Heart right ventricle (tissue), 16 donors: ENCODE data around the gene PDE1A. TPM values are rescaled to one million over a fixed set of nuclear protein-coding genes. Genes with fewer than 3 reads are reported as not detected.

Experiments
- ATAC-seq, 8 donors: fragments of 200-7000 bp; cut with Tn5 transposase; one replicate each; pipeline ENCODE4 v1.9.1; 2020; ENCODE audit warnings: mild to moderate bottlenecking in 8 of 8, moderate library complexity in 8 of 8, moderate number of reproducible peaks in 1 of 8
- DNase-seq, 2 donors: peaks; one replicate each; pipeline ENCODE4 v3.0.0-alpha.2; 2020
- H3K27ac ChIP-seq, 10 donors: fragments of 200-600 bp; sonication (generic) in 2 of 10; one replicate each; pipeline versions ENCODE4 v1.5.0 to v1.8.0; 2020 to 2022; ENCODE audit warnings: mild to moderate bottlenecking in 3 of 10
- H3K27me3 ChIP-seq, 7 donors: fragments of 200-600 bp; one replicate each; pipeline ENCODE4 v1.8.0; 2021 to 2022; ENCODE audit warnings: mild to moderate bottlenecking in 2 of 7
- H3K36me3 ChIP-seq, 9 donors: fragments of 200-600 bp; sonication (generic) in 1 of 9; one replicate each; pipeline versions ENCODE4 v1.5.0 to v1.8.0; 2020 to 2022; ENCODE audit warnings: mild to moderate bottlenecking in 2 of 9
- H3K4me1 ChIP-seq, 9 donors: fragments of 200-600 bp; sonication (generic) in 1 of 9; one replicate each; pipeline versions ENCODE4 v1.5.0 to v1.8.0; 2020 to 2022; ENCODE audit warnings: mild to moderate bottlenecking in 4 of 9
- H3K4me3 ChIP-seq, 10 donors: fragments of 200-600 bp; sonication (generic) in 2 of 10; one replicate each; pipeline versions ENCODE4 v1.5.0 to v1.8.0; 2020 to 2022; ENCODE audit warnings: mild to moderate bottlenecking in 7 of 10, moderate library complexity in 2 of 10
- H3K9me3 ChIP-seq, 11 donors: fragments of 200-600 bp in 10 of 11; sonication (generic) in 2 of 11; one replicate each; pipeline versions ENCODE4 v1.5.0 to v1.8.0; 2013 to 2022; ENCODE audit warnings: mild to moderate bottlenecking in 2 of 11, control low read depth in 1 of 11, moderate library complexity in 1 of 11
- CTCF ChIP-seq, 9 donors: fragments of 200-600 bp; sonication (generic) in 2 of 9; IDR thresholded peaks; one replicate each; pipeline versions ENCODE4 v1.5.0 to v1.8.0; 2021 to 2022; ENCODE audit warnings: antibody characterized with exemption in 9 of 9, mild to moderate bottlenecking in 5 of 9, moderate library complexity in 1 of 9
- WGBS, 2 donors: extraction: QIAGEN DNeasy Blood & Tissue Kit; methylation state at CpG; one replicate each; pipeline ENCODE4 v1.1.7; 2013; ENCODE audit warnings: inconsistent platforms in 1 of 2; 5-methylcytosine and 5-hydroxymethylcytosine counted together
- intact Hi-C, 10 donors: fragments of 100-400 bp; cut with DNase I; formaldehyde crosslinking; loops; one replicate each; pipeline versions ENCODE4 v1.11.1 to v1.14.2; 2022
- polyA plus RNA-seq, 2 donors: library from polyadenylated mRNA; stranded (reverse); fragments of 200-250 nt; gene quantifications; one replicate each; pipeline ENCODE4 v1.2.3, GENCODE V29; 2013
- total RNA-seq, 10 donors: library from RNA; stranded (reverse); fragmentation: NEBNext Ultra II Directional in 3 of 10; extraction: Animal tissue kit (Norgen Biotek cat#: 25700) in 3 of 10; gene quantifications; one replicate each; pipeline versions ENCODE4 v1.2.1 to v1.2.4, GENCODE V29; 2021 to 2023
- donor health status: Arrhythmogenic right ventricular cardiomyopathy.
- donor health status: ischemic (EF 13 %, LVEDD 7.1; RV severe dilation, severe dysfunction).
- donor health status: healthy with polysubstance abuse.
- donor health status: DM: no; HTN: yes; CAD: no.
- donor health status: DM: no; HTN: no; CAD: no.
- donor health status: ischemic (EF 25% LVEDD 6.9; RV normal size, moderate dysfunction).
- donor health status: ischemic (EF 25% LVEDD 5.7; RV mildly dilated, moderate dysfunction).
- donor health status: healthy.
- donor health status: DM: yes; HTN: yes; CAD: no.
- donor health status: Ischemic cardiomyopathy.
- donor health status: ischemic (EF 35%, LVEDD 5.7; RV mildly dilated, moderate dysfunction).
- donor health status: nonischemic (EF 11% LVEDD 7.7; RV severe dilation, severe dysfunction).
- donor health status: DM: yes; HTN: yes; CAD: no.
- donor health status: PGD.
- donor health status: ischemic (EF 29% LVEDD 5.4; RV normal size, mild dysfunction).
- donor health status: nonischemic (EF 23%, LVEDD 6.1; RV moderate dilation, normal function).

PDE1A gene
- total and polyA plus RNA-seq, 12 donors, result 3.6 to 66.7 (median 14.8) TPM

- no peak overlapping the region for H3K4me3 ChIP-seq
- DNase-seq (no peak), ATAC-seq (no peak)
- intact Hi-C loops, result no loop called here
- H3K27me3 ChIP-seq, result no peaks in the 10 kb centered on the region
- H3K4me1 ChIP-seq, result peaks cover 0 to 36% (median 10%) of the 10 kb centered on the region in 9 donors
- WGBS, 2 donors, result 64 to 67% methylated on average over 3 of the region's 3 CpGs
- no peaks in the 10 kb centered on the region for H3K36me3 ChIP-seq
- peaks cover 0 to 15% (median 0%) of the 10 kb centered on the region in 11 donors for H3K9me3 ChIP-seq
- no peak for TF ChIP-seq CTCF (IDR thresholded peaks at IDR 0.05)
- peak overlapping the region in 1 of 10 donors; percentile 0 for H3K27ac ChIP-seq
Measured at GRCh38 chr2:182365855-182366254, 61.0 kb downstream of the PDE1A start.

- DNase-seq (no peak), ATAC-seq (no peak)
- Histone ChIP-seq H3K36me3 (no peaks in the 10 kb centered on the region), H3K4me1 (peaks cover 0 to 28% (median 7%) of the 10 kb centered on the region in 9 donors), H3K27me3 (no peaks in the 10 kb centered on the region), H3K4me3 (no peak overlapping the region), H3K9me3 (peaks cover 0 to 11% (median 0%) of the 10 kb centered on the region in 11 donors), H3K27ac (peak overlapping the region in 2 of 10 donors; percentile 8 to 46)
- intact Hi-C loops, result no loop called here
- WGBS, 2 donors, result 78 to 79% methylated on average over 1 of the region's 1 CpG
- no peak for TF ChIP-seq CTCF (IDR thresholded peaks at IDR 0.05)
Measured at GRCh38 chr2:182361477-182361876, 65.4 kb downstream of the PDE1A start.

GRCh38 chr2:182360663-182361260 lies 66.1 kb downstream of the PDE1A start:
- Histone ChIP-seq H3K4me3 (no peak overlapping the region), H3K27me3 (no peaks in the 10 kb centered on the region), H3K9me3 (peaks cover 0 to 7% (median 0%) of the 10 kb centered on the region in 11 donors), H3K4me1 (peaks cover 0 to 28% (median 7%) of the 10 kb centered on the region in 9 donors), H3K27ac (peak overlapping the region in 6 of 10 donors; percentile 1 to 59 (median 44)), H3K36me3 (no peaks in the 10 kb centered on the region)
- ATAC-seq, result peak in 1 of 8 donors; percentile 8
- TF ChIP-seq CTCF (IDR thresholded peaks at IDR 0.05), result no peak
- intact Hi-C loops, result no loop called here
- 88 to 91% methylated on average over 2 of the region's 2 CpGs for WGBS, 2 donors
- no peak for DNase-seq

GRCh38 chr2:182359990-182360662 lies 66.7 kb downstream of the PDE1A start:
- peaks cover 0 to 7% (median 0%) of the 10 kb centered on the region in 11 donors for H3K9me3 ChIP-seq
- peak overlapping the region in 8 of 10 donors; percentile 25 to 61 (median 44) for H3K27ac ChIP-seq
- no peaks in the 10 kb centered on the region for H3K36me3 ChIP-seq
- 34 to 47% methylated on average over 10 of the region's 10 CpGs for WGBS, 2 donors
- no peaks in the 10 kb centered on the region for H3K27me3 ChIP-seq
- intact Hi-C loops, result no loop called here
- TF ChIP-seq CTCF (IDR thresholded peaks at IDR 0.05), result no peak
- peak overlapping the region in 2 of 10 donors; percentile 3 to 16 for H3K4me3 ChIP-seq
- H3K4me1 ChIP-seq, result peaks cover 0 to 28% (median 7%) of the 10 kb centered on the region in 9 donors
- ATAC-seq (peak; percentile 46 to 85 (median 76)), DNase-seq (peak; percentile 11 to 49)
